Ecto neural progenitor cell (in vitro differentiated cells): Measurements from ENCODE around the gene SEPTIN3.
"Not testable (repeated sequence)": the region's sequence is repeated elsewhere in the genome, so short reads cannot be mapped to it uniquely, and the experiment has no call there.

Experiments
- DNase-seq: peaks from one replicate; pipeline ENCODE4 v3.0.0-alpha.2; 2018; ENCODE audit warnings: low spot score

Gene SEPTIN3

DNA sequence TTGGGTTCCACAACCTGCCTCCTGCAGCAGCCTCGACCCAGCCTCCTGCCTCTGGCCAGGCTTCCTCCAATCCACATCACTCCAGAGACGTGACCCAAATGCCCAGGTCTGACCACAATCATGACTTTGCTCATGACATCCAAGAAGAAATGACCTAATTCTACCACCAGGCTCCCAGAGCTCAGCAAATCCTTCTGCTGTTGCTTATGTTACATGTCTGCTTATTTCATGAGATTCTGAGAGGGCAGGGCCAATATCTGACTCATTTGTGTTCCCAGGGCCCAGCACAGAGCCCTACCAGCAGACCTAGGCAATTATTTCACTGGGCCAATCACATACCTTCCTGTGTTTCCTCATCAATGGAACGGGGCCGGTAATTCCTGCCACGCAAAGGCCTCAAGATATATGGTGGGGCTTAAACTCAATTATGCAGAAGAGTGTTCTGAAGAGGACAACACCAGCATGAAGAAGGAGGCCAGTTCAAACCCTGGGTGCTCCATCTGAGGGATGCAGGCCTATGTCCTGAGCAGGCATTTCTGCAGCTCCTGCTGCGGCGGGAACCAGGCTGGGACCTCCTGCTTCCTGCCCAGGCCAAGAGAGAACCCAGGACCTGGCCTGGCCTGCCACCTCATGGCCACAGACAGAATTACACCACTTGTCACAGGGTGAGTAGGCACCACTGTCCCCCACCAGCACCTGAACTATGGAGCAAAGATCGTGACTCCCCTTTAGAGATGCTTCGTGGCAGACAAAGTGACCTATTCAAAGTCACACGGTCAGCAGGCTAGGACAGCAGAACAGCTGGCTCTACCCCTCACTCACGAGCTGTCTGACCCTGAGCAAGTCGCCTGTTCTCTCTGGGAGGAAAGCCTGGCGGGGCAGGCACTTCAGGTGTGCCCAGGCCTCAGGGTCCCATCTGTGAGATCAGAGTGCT, 28.1 kb upstream of the SEPTIN3 start:
- DNase-seq, result peak; percentile 84

DNA sequence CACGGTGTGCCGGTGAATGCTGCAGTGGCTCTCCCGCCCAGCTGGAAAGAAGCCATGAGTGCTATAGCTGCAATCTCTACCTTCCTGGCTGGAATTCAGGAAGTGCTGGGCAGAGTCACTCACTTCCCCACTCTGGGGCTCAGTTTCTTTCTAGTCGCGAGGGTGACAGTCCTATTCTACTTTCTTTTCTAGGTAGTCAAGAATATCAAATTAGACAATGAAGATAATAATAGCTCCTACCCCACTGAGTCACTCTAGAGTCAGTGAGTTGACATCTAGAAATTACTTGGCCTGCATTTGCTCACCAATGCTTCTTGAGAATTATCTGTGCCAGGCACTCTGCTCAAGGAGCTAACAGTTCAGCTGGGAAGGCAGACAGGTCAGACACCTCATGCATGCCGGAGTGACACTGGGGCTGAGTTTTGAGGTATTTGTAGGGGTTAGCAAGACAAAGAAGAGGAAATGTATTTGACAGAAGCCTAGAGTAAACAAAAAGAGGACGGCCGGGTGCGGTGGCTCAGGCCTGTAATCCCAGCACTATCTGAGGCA, 25.5 kb upstream of the SEPTIN3 start:
- DNase-seq, result no peak

DNA sequence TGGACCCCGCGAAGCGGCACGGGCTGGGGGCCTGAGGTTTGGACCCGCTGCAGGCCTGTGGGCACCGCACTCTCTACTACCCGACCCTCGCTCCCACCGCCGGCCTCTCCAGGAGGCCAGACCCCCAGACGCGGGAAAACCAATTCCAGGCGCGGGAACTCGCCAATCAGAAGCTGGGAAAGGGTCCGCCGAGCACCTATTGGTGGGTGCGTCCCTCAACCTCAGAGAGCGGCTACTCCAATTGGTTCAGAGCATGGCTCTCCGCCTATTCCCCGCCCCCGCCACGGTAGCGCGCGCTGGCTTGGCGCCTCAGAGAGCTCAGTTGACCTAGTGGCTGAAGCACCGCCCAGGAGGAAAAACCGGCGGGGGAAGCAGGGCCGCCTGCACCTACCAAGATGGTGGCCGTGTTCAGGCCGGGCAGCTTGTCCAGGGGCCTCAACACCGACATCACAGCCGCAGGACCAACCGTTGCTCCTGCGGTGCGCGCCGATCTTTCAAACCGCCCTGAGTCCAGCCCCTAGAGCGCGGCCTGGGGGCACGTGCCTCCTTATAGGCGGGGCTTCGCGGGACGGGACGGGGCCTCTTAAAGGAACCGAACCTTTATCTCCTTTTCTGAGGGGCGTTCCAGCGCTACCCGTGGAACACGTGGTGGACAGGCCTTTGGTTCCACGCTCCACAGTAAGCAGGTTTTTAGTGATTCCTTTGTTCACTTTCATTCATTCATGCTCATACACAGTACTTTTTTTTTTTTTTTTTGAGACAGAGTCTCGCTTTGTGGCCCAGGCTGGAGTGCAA, 22.4 kb upstream of the SEPTIN3 start, which contains the start of gene CENPM:
TSS of gene CENPM (minus strand) at position 524 of the 795 bp plus-strand sequence. CDS start at position 448, 76 bp downstream.
- peak; percentile 98 for DNase-seq

DNA sequence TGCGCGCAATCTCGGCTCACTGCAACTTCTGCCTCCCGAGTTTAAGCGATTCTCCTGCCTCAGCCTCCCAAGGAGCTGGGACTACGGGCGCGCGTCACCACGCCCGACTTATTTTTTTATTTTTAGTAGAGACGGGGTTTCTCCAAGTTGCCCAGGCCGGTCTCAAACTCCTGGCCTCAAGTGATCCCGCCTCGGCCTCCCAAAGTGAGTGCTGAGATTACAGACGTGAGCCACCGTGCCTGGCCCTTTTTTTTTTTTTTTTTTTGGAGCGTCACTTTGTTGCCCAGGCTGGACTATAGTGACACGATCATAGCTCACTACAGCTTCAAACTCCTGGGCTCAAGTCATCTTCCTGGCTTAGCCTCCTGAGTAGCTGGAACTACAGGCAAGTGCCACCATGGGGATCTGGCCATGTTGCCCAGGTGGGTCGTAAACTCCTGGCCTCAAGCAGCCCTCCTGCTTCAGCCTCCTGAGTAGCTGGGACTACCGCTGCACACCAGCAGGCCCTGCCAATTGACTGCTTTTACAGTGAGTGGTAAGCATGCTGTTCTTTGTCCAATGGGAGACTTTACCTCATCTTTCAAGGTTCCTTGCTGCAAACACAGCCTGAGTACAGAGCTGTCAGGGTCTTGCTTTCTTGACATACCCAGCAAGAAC, 21.7 kb upstream of the SEPTIN3 start:
- DNase-seq, result no peak

DNA sequence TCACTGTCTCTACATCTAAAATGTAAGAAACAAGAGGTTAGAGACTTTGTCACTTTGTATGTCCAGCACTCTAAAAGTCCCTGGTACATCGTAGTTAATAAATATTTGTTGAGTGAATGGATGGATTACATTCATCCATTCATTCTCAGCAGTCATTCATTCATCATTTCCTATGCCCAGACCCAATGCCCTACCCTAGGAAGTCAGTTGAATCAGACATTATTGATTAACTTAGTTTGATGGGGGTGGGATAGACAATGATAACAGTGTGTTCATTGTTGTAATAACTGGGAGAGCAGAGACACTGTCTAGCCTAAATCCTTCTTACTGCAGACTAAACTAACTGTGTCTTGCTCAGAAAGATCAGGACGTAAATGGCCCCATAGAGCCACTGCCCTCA, 21.1 kb upstream of the SEPTIN3 start:
- no peak for DNase-seq

DNA sequence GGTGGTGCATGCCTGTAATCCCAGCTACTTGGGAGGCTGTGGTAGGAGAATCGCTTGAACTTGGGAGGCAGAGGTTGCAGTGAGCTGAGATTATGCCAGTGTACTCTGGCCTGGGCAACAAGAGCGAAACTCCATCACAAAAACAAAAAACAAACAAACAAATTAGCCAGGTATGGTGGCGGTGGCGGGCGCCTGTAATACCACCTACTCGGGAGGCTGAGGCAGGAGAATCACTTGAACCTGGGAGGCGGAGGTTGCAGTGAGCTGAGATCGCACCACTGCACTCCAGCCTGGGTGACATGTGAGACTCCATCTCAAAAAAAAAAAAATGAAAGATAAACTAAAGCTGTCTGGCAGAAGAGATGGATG, 20.3 kb upstream of the SEPTIN3 start:
- not testable (repeated sequence) for DNase-seq

DNA sequence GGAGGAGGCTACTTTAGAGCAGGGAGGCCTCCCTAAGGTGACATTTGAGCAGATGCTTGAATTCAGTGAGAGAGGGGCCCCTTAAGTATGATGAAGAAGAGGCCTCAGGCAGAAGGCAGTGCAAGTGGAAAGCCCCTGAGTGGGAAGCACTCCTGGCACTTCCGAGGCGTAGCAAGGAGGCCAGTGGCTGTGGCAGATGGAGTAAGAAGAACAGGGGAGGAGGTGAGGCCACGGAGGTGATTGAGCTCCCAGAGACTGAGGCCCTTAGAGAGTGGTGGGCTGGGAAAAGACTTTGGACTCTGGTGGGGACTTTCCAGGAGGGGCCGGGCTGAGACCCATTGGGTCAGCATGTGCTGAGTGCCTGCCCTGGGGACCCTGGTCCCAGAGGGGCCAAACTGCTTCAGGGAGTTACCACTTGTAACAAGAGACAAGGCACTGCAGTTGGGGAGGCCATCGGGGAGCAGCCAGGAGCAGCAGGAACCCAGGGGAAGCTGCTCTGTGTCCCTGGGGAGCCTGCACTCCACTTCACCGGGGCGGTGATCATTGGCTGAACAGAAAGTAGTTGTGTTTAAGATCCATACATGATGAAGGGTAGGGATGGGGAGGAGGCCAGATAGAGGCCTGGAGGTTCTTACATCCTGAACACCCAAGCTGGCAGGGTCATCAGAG, 19.8 kb upstream of the SEPTIN3 start:
- no peak for DNase-seq

DNA sequence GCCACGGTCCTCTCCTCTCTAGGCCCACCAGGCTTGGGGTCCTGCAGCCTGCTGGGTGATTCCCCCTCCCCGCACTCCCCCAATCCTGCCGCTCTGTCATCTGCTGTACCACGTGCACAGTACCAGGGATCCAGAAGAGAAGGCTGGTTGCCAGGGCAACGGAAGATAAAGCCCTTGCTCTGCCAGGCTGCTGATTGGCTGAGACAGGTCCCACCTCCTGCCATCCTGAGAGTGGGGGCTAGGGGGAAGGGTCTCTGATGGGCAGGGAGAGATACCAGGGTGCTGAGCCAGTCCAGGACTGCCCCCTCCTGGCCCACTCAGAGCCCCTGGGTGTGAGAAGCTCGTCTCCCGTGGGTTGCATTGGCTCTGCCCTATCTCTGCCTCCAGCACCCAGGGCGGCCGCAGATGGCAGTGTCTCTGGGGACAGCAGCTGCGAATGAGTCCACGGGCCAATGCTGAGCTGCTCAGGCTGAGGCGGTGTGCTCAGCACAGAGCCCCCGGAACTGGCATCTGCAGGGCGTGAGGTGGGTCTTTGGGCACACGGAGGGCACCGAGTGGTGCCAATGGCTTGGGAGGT, 17.3 kb upstream of the SEPTIN3 start, which contains the start of gene SMIM45:
TSS of gene SMIM45 (plus strand) at position 253 of the 577 bp plus-strand sequence.
- peak; percentile 84 for DNase-seq

DNA sequence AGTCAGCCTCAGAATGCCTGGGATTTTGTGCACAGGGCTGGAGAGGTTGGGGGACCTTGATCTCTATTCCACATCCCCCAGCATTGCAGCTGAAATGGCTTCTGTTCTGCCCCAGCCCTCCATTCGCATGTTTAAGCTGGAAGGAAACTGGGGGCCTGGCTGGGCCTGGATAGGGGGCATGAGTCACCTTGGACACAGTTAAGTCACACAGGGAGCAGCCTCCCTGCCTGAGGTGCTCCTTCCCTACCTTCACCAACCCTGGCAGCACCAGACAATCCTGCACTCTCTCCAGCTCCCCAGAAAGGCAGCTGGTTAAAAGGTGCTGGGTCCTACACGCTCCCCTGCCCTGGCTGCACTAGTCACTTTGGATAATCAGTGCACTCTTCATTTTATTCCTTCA, 16.5 kb upstream of the SEPTIN3 start:
- DNase-seq, result no peak

DNA sequence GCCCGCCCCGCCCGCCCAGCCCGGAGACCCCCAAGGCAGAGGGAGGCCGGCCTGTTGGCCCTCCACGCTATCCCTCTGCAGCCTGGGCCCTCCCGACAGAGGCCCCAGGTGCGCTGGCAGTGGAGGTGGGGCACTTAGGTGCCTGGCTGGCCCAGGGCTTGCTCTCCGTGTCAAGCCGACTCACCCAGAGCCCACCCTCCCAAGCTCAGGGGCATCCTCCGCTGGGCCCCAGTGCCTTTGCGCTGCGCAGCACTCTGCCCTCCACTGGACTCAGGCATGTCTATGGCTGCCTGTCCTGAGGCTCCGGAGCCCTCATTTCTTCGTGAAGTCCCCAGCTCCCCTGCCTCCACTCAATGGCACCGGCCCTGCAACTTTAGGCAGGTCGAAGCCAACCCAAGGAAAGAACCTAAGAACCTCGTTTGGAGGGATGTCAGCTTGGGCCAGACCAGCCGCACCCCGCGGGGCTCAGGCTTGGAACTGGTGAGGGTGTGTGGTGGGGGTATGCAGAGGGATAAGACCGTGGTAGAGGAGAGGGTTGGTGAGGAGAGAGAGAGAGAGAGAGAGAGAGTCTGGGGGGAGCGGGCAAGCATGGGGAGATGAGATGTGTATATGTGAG, 11.2 kb upstream of the SEPTIN3 start:
- DNase-seq, result no peak

DNA sequence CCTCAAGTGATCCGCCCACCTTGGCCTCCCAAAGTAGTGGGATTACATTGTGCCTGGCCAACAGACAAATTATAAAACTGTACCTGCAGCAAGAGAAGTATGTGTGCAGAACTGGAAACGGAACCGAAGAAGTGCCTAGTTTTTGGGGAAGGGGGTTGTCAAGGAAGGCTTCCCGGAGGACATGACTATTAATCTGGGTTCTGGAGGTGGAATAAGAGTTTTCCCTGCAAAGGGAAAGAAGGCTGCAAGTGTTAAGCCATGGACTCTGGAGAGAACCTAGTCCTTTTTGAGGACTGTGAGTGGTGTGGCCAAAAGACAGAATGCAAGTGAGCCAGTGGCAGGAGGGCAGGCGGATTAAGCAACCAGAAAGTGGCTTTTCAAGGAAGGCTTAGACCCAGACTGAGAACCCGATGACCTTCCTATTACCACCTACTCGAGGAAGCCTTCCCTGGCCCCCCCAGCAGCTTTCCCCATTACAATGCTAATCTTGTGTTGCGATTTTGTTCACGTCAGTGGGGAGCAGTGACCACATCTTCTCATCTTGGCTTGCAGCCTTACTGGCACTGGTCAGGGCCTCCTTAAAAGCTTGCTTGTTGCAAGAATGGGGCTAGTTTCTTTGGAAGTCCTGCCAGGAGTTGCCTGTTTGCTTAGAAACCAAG, 5.7 kb upstream of the SEPTIN3 start:
- DNase-seq, result peak; percentile 58

DNA sequence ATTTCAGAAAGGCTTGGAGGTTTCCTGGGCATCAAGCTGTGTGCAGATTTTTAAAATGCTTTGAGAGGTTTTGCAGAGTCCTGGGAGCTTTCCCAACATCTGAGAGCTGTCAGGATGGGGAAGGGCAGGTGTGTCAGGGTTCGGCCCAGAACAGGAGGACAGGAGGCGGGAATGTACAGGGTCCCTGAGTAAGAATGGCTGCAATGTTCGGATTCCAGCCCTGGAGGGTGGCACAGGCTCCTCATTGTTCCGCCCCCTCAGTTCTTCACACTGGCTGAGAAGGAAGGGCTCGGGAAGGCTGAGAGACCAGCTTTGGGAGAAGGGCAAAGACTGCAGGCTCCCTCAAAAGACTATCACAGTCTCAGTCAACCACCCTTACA, 5.1 kb upstream of the SEPTIN3 start:
- peak; percentile 46 for DNase-seq

DNA sequence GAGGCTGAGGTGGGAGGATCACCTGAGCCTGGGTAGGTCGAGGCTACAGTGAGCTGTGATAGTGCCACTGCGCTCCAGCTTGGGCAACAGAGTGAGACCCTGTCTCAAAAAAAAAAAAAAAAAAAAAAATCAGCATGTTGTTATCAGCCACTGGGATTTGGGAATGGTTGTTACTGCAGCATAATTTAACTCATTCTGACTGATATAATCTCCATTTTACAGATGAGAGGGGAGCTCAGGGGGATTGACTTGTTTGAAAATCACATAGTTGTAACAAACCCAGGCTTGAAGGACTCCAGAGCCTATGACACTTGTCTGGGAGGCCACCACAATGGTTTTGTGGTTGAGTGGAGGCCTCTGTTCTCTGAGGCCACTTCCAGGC, 3.0 kb upstream of the SEPTIN3 start:
- DNase-seq, result no peak

DNA sequence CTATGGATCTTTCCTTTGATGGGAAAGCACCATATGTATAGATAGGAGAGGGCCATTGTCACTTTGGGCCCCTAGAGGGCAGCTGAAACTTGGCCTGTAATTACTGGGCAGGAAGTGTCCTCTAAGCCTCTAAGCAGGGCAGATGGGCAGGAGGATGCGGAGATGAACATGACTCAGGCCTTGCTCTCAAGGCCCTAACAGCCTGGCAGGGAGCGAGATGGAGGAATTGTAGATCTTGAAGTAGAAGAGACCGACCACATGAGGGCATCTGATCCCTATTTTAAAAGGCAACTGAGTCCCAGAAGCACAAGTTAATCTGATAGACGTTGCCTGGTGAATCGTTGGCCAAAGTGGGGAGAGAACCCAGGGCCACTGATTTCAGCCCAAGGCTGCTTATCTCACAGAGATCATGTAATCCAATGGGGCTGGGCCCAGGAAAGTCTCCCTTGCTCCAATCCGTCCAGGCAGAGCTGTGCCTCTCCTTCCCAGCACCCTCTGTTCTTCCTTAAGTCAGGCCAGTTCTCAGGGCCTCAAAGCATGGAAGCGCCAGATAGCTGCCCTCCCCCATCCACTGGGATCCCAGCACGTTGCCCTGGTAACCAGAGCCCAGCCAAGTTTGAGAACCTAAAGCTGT, 2.5 kb upstream of the SEPTIN3 start:
- no peak for DNase-seq

DNA sequence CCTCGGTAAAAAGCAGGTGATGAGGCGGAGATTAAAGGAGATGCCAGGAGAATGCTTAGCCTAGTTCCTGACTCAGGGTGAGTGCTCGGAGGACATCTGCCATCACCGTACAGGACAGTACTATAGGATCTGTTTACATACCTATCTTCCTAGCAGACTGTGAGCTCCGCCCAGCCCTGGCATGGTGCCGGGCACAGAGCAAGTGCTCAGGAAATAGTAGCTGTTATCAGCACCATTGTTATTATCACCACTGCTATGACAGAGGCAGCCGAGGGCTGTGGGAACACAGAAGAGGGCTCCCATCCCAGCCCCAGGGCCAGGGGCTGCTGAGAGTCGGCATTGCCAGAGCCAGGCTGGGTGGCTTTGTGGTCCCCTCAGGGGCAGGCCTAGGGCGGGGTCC, 642 bp upstream of the SEPTIN3 start:
- DNase-seq, result no peak

DNA sequence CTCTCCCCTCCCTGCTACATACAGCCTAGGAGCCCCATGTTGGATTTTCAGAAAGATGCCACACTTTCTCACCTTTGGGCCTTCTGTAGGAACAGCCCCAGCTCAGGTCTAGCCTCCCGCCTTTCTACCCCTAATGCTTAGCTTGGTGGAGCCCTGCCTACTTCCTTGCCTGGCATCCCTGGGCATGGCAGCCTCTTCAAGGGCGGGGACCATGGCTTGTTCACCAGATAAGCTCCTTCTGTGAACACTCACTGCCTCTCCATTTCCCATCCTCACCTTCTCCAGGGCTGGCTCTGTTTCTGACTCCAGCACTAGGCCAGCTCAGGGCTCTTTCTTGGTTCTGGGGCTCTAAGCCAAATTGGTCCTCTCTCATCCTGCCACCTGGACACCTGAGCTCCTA, 1.4 kb downstream of the SEPTIN3 start:
- DNase-seq, result no peak

DNA sequence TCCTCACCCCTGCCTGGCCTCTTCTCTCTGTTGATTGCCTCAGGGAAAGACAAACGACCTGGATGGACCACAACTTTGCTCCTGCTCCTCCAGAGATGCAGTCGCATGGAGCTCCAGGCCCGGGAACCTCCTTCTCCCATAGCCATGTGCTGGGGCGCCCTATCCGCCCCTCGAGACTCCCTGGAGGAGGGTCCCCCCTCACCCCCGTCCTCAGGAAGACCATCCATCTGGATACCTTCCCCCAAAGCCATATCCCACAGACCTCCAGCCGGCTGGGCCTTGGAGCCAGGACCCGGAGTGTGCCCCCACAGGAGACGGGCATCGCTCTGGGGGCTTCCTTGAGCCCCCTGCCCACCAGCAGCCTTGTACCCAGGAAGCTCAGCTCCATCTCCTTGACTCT, 2.2 kb downstream of the SEPTIN3 start:
- no peak for DNase-seq

DNA sequence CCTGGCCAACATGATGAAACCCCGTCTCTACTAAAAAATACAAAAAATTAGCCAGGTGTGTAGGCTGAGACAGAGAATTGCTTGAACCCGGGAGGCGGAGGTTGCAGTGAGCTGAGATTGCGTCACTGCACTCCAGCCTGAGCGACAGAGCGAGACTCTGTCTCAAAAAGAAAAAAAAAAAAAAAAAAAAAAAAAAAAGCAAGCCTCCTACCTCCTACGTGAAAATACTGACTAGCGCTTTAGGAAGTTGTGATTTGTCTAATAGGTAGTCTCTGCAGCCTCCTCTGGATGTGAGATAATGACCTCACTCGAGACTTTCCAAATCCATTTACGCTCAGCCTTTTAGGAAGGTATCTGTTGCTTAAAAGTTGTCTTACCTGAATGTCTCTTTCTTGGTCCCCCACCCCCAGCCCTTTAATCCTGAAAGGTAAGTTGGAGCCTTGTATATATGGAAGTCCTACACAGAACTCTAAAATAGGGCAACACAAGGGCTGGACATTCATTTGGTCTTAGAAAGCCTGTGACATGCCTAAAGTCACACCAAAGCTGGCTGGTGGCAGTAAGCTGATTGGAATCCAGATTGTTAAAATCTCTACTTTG, 5.5 kb downstream of the SEPTIN3 start:
- DNase-seq, result no peak

DNA sequence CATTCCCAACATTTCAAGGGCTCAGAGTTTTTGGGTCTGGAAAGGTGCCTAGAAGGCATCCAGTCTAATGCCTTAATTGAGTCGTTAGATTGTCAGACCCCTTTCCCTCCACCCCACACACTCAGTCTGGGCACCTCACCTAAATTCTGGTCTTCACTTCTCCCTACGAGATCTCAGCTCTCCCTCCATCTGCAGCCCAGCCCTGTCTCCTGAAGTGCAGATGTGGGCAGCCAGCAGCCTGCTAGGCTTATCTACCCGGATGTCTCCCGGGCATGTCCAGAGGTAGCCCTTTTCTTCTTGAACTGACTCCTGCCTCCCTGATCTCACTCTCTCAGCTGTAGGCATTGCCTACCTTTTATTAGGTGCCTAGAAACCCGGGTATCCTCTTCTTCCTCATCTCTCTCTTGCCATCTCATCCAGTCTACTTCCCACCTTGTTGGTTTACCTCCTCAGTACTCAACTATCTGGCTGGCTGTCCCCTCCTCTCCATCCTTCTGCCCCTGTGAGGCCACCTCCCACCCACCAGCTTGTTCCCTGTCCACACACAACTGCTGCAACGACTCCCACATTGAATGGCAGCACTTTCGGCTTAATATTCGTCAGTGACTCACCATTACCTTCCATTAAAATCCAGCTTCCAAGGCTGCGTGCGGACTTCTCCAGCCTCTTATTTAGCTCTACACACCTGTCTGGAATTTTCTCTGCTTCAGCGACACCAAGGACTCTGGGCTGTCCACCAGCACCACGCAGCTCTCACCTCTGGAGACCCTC, 6.2 kb downstream of the SEPTIN3 start:
- no peak for DNase-seq
